HEK293 (cell line): Measurements from ENCODE around the gene CALHM4.
A peak's percentile ranks its signal among the peaks of the same experiment; 100 is the strongest.

Source experiments
- EGR2 ChIP-seq: fragments of 450-650 bp; formaldehyde crosslinking; IDR thresholded peaks from 2 replicates; pipeline ENCODE4 v1.5.1; 2016; ENCODE audit warnings: low read depth, missing biosample characterization, missing genetic modification characterization
- GLI4 ChIP-seq: fragments of 450-650 bp; formaldehyde crosslinking; IDR thresholded peaks from 2 replicates; pipeline ENCODE4 v1.5.1; 2016; ENCODE audit warnings: missing biosample characterization, missing genetic modification characterization
- SETDB1 ChIP-seq: IDR thresholded peaks from one replicate; pipeline ENCODE4 v1.6.1; 2017; ENCODE audit warnings: mild to moderate bottlenecking, low read length, moderate library complexity, mixed read lengths; ENCODE audit not compliant: insufficient read length
- SP7 ChIP-seq: fragments of 450-650 bp; formaldehyde crosslinking; IDR thresholded peaks from 2 replicates; pipeline ENCODE4 v1.5.1; 2016; ENCODE audit warnings: missing biosample characterization, missing genetic modification characterization
- ZFP41 ChIP-seq: fragments of 450-650 bp; formaldehyde crosslinking; IDR thresholded peaks from 2 replicates; pipeline ENCODE4 v1.5.1; 2016; ENCODE audit warnings: missing biosample characterization, missing genetic modification characterization, borderline replicate concordance
- ZNF114 ChIP-seq: fragments of 450-650 bp; formaldehyde crosslinking; IDR thresholded peaks from 2 replicates; pipeline ENCODE4 v1.5.0; 2017; ENCODE audit warnings: missing biosample characterization, missing genetic modification characterization
- ZNF132 ChIP-seq: fragments of 450-650 bp; formaldehyde crosslinking; IDR thresholded peaks from 2 replicates; pipeline ENCODE4 v1.5.1; 2017; ENCODE audit warnings: missing biosample characterization, missing genetic modification characterization, borderline replicate concordance
- ZNF138 ChIP-seq: fragments of 450-650 bp; formaldehyde crosslinking; IDR thresholded peaks from 2 replicates; pipeline ENCODE4 v1.5.1; 2016; ENCODE audit warnings: missing biosample characterization, missing genetic modification characterization, borderline replicate concordance
- ZNF146 ChIP-seq: fragments of 450-650 bp; formaldehyde crosslinking; IDR thresholded peaks from 2 replicates; pipeline ENCODE4 v1.5.1; 2016; ENCODE audit warnings: missing biosample characterization, missing genetic modification characterization
- ZNF16 ChIP-seq: fragments of 450-650 bp; formaldehyde crosslinking; IDR thresholded peaks from 2 replicates; pipeline ENCODE4 v1.5.1; 2016; ENCODE audit warnings: low read depth, missing biosample characterization, missing genetic modification characterization
- ZNF211 ChIP-seq: fragments of 450-650 bp; formaldehyde crosslinking; IDR thresholded peaks from 2 replicates; pipeline ENCODE4 v1.5.1; 2016; ENCODE audit warnings: low read depth, missing biosample characterization, missing genetic modification characterization
- ZNF324 ChIP-seq: fragments of 450-650 bp; formaldehyde crosslinking; IDR thresholded peaks from 2 replicates; pipeline ENCODE4 v1.5.1; 2016; ENCODE audit warnings: missing biosample characterization, missing genetic modification characterization
- ZNF560 ChIP-seq: fragments of 450-650 bp; formaldehyde crosslinking; IDR thresholded peaks from 2 replicates; pipeline ENCODE4 v1.5.1; 2017; ENCODE audit warnings: missing biosample characterization, missing genetic modification characterization, borderline replicate concordance
- ZNF585B ChIP-seq: fragments of 450-650 bp; formaldehyde crosslinking; IDR thresholded peaks from 2 replicates; pipeline ENCODE4 v1.5.1; 2016; ENCODE audit warnings: missing biosample characterization, missing genetic modification characterization
- ZNF670 ChIP-seq: fragments of 450-650 bp; formaldehyde crosslinking; IDR thresholded peaks from 2 replicates; pipeline ENCODE4 v1.5.1; 2016; ENCODE audit warnings: missing biosample characterization, missing genetic modification characterization, low read depth
- ZNF791 ChIP-seq: fragments of 450-650 bp; formaldehyde crosslinking; IDR thresholded peaks from 2 replicates; pipeline ENCODE4 v1.5.1; 2016; ENCODE audit warnings: missing biosample characterization, missing genetic modification characterization
- TF ChIP-seq, protein P1 (sequence below): fragments of 450-650 bp; formaldehyde crosslinking; IDR thresholded peaks from 2 replicates; pipeline ENCODE4 v1.5.1; 2016; ENCODE audit warnings: missing biosample characterization, missing genetic modification characterization
- TF ChIP-seq, protein P2 (sequence below): fragments of 450-650 bp; formaldehyde crosslinking; IDR thresholded peaks from 2 replicates; pipeline ENCODE4 v1.5.1; 2016; ENCODE audit warnings: missing biosample characterization, missing genetic modification characterization
- TF ChIP-seq, protein P3 (sequence below): fragments of 450-650 bp; formaldehyde crosslinking; IDR thresholded peaks from 2 replicates; pipeline ENCODE4 v1.5.1; 2016; ENCODE audit warnings: missing biosample characterization, missing genetic modification characterization, low read depth
- TF ChIP-seq, protein P4 (sequence below): fragments of 450-650 bp; formaldehyde crosslinking; IDR thresholded peaks from 2 replicates; pipeline ENCODE4 v1.5.1; 2017; ENCODE audit warnings: missing biosample characterization, missing genetic modification characterization
- TF ChIP-seq, protein P5 (sequence below): fragments of 450-650 bp; formaldehyde crosslinking; IDR thresholded peaks from 2 replicates; pipeline ENCODE4 v1.5.1; 2016; ENCODE audit warnings: missing biosample characterization, missing genetic modification characterization
- TF ChIP-seq, protein P6 (sequence below): fragments of 450-650 bp; formaldehyde crosslinking; IDR thresholded peaks from 2 replicates; pipeline ENCODE4 v1.5.1; 2016; ENCODE audit warnings: missing biosample characterization, missing genetic modification characterization
- TF ChIP-seq, protein P7 (sequence below): fragments of 450-650 bp; formaldehyde crosslinking; IDR thresholded peaks from 2 replicates; pipeline ENCODE4 v1.5.1; 2016; ENCODE audit warnings: missing biosample characterization, missing genetic modification characterization
- TF ChIP-seq, protein P8 (sequence below): fragments of 450-650 bp; formaldehyde crosslinking; IDR thresholded peaks from 2 replicates; pipeline ENCODE4 v1.5.1; 2017; ENCODE audit warnings: missing biosample characterization, missing genetic modification characterization

Gene CALHM4

DNA sequence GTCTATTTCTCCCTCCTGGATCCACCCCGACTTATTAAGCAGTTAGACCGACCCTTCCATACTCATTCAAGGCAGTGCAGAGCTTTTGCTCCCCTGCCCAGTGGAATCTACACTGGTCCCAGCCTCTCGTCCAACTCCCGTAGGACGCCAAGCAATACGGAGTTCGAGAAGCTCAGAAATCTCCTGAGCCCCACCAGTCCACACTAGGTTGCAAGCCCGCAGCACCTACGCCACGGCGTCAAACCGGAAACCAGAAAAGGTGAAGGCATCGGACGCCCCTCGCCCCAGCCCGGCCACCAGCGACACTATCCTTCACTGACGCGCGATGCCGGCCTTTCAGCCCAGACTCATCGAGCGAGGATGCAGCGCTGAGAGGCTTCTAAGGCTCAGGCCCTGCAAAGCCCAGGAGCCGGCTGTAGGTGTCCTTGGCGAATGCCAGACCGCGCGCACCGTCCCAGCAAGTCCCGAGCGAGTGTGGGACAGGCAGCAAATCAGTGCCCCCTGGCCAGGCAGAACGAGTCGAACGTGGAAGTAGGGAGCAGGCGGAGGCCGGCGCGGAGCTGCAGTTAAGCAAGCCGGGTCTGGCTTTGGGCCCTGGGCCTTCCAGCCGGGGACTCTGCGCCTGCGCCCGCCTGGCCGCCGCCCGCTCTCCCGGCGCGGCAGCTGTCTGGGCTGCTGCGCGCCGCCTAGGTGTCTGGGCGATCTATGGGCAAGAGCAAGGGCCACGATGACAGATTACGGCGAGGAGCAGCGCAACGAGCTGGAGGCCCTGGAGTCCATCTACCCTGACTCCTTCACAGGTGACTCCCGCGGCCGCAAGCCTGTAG, 17.5 kb downstream of the CALHM4 start, which contains the start of gene RWDD1 (continued):
- TF ChIP-seq SETDB1 (peak; percentile 75), ZNF16 (tag by site-specific recombination) (no peak), ZNF211 (tag by site-specific recombination) (no peak), ZNF560 (tag by site-specific recombination) (no peak), GLI4 (tag by site-specific recombination) (no peak), ZNF791 (tag by site-specific recombination) (no peak), ZNF146 (tag by site-specific recombination) (no peak), ZNF138 (tag by site-specific recombination) (no peak), SP7 (tag by site-specific recombination) (peak; percentile 92), ZNF324 (tag by site-specific recombination) (peak; percentile 97), ZFP41 (tag by site-specific recombination) (no peak), ZNF114 (no peak), ZNF132 (tag by site-specific recombination) (no peak), ZNF670 (tag by site-specific recombination) (no peak), EGR2 (tag by site-specific recombination) (no peak), ZNF585B (tag by site-specific recombination) (no peak)
- TF ChIP-seq, protein P1, sequence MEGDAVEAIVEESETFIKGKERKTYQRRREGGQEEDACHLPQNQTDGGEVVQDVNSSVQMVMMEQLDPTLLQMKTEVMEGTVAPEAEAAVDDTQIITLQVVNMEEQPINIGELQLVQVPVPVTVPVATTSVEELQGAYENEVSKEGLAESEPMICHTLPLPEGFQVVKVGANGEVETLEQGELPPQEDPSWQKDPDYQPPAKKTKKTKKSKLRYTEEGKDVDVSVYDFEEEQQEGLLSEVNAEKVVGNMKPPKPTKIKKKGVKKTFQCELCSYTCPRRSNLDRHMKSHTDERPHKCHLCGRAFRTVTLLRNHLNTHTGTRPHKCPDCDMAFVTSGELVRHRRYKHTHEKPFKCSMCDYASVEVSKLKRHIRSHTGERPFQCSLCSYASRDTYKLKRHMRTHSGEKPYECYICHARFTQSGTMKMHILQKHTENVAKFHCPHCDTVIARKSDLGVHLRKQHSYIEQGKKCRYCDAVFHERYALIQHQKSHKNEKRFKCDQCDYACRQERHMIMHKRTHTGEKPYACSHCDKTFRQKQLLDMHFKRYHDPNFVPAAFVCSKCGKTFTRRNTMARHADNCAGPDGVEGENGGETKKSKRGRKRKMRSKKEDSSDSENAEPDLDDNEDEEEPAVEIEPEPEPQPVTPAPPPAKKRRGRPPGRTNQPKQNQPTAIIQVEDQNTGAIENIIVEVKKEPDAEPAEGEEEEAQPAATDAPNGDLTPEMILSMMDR (tag by site-specific recombination) = peak; percentile 40; the same call in 1 of the 2 replicates
- TF ChIP-seq, protein P2, sequence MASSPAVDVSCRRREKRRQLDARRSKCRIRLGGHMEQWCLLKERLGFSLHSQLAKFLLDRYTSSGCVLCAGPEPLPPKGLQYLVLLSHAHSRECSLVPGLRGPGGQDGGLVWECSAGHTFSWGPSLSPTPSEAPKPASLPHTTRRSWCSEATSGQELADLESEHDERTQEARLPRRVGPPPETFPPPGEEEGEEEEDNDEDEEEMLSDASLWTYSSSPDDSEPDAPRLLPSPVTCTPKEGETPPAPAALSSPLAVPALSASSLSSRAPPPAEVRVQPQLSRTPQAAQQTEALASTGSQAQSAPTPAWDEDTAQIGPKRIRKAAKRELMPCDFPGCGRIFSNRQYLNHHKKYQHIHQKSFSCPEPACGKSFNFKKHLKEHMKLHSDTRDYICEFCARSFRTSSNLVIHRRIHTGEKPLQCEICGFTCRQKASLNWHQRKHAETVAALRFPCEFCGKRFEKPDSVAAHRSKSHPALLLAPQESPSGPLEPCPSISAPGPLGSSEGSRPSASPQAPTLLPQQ = peak; percentile 82; the same call in 1 of the 2 replicates
- TF ChIP-seq, protein P3, sequence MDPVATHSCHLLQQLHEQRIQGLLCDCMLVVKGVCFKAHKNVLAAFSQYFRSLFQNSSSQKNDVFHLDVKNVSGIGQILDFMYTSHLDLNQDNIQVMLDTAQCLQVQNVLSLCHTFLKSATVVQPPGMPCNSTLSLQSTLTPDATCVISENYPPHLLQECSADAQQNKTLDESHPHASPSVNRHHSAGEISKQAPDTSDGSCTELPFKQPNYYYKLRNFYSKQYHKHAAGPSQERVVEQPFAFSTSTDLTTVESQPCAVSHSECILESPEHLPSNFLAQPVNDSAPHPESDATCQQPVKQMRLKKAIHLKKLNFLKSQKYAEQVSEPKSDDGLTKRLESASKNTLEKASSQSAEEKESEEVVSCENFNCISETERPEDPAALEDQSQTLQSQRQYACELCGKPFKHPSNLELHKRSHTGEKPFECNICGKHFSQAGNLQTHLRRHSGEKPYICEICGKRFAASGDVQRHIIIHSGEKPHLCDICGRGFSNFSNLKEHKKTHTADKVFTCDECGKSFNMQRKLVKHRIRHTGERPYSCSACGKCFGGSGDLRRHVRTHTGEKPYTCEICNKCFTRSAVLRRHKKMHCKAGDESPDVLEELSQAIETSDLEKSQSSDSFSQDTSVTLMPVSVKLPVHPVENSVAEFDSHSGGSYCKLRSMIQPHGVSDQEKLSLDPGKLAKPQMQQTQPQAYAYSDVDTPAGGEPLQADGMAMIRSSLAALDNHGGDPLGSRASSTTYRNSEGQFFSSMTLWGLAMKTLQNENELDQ (tag by site-specific recombination) = no peak
- TF ChIP-seq, protein P4, sequence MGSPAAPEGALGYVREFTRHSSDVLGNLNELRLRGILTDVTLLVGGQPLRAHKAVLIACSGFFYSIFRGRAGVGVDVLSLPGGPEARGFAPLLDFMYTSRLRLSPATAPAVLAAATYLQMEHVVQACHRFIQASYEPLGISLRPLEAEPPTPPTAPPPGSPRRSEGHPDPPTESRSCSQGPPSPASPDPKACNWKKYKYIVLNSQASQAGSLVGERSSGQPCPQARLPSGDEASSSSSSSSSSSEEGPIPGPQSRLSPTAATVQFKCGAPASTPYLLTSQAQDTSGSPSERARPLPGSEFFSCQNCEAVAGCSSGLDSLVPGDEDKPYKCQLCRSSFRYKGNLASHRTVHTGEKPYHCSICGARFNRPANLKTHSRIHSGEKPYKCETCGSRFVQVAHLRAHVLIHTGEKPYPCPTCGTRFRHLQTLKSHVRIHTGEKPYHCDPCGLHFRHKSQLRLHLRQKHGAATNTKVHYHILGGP (tag by site-specific recombination) = no peak
- TF ChIP-seq, protein P5, sequence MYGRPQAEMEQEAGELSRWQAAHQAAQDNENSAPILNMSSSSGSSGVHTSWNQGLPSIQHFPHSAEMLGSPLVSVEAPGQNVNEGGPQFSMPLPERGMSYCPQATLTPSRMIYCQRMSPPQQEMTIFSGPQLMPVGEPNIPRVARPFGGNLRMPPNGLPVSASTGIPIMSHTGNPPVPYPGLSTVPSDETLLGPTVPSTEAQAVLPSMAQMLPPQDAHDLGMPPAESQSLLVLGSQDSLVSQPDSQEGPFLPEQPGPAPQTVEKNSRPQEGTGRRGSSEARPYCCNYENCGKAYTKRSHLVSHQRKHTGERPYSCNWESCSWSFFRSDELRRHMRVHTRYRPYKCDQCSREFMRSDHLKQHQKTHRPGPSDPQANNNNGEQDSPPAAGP = peak; percentile 87
- TF ChIP-seq, protein P6, sequence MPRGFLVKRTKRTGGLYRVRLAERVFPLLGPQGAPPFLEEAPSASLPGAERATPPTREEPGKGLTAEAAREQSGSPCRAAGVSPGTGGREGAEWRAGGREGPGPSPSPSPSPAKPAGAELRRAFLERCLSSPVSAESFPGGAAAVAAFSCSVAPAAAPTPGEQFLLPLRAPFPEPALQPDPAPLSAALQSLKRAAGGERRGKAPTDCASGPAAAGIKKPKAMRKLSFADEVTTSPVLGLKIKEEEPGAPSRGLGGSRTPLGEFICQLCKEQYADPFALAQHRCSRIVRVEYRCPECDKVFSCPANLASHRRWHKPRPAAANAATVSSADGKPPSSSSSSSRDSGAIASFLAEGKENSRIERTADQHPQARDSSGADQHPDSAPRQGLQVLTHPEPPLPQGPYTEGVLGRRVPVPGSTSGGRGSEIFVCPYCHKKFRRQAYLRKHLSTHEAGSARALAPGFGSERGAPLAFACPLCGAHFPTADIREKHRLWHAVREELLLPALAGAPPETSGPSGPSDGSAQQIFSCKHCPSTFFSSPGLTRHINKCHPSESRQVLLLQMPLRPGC = peak; percentile 59
- TF ChIP-seq, protein P7, sequence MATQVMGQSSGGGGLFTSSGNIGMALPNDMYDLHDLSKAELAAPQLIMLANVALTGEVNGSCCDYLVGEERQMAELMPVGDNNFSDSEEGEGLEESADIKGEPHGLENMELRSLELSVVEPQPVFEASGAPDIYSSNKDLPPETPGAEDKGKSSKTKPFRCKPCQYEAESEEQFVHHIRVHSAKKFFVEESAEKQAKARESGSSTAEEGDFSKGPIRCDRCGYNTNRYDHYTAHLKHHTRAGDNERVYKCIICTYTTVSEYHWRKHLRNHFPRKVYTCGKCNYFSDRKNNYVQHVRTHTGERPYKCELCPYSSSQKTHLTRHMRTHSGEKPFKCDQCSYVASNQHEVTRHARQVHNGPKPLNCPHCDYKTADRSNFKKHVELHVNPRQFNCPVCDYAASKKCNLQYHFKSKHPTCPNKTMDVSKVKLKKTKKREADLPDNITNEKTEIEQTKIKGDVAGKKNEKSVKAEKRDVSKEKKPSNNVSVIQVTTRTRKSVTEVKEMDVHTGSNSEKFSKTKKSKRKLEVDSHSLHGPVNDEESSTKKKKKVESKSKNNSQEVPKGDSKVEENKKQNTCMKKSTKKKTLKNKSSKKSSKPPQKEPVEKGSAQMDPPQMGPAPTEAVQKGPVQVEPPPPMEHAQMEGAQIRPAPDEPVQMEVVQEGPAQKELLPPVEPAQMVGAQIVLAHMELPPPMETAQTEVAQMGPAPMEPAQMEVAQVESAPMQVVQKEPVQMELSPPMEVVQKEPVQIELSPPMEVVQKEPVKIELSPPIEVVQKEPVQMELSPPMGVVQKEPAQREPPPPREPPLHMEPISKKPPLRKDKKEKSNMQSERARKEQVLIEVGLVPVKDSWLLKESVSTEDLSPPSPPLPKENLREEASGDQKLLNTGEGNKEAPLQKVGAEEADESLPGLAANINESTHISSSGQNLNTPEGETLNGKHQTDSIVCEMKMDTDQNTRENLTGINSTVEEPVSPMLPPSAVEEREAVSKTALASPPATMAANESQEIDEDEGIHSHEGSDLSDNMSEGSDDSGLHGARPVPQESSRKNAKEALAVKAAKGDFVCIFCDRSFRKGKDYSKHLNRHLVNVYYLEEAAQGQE (tag by site-specific recombination) = no peak
- TF ChIP-seq, protein P8, sequence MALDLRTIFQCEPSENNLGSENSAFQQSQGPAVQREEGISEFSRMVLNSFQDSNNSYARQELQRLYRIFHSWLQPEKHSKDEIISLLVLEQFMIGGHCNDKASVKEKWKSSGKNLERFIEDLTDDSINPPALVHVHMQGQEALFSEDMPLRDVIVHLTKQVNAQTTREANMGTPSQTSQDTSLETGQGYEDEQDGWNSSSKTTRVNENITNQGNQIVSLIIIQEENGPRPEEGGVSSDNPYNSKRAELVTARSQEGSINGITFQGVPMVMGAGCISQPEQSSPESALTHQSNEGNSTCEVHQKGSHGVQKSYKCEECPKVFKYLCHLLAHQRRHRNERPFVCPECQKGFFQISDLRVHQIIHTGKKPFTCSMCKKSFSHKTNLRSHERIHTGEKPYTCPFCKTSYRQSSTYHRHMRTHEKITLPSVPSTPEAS (tag by site-specific recombination) = no peak
